Common myeloid progenitor, CD34-positive (primary cell): ENCODE data around the gene CDIP1.

ENCODE experiments used
- CTCF ChIA-PET: fragments of 350-600 bp; sonication (Branson Sonifier 250); formaldehyde crosslinking; loops from one replicate; lab custom pipeline; 2021; ENCODE audit warnings: antibody characterized with exemption; lab: Charles Lee
- POLR2A ChIA-PET: fragments of 350-600 bp; sonication (Branson Sonifier 250); formaldehyde crosslinking; loops from one replicate; lab custom pipeline; 2021; ENCODE audit warnings: antibody characterized with exemption; lab: Charles Lee
- DNase-seq, 3 donors: peaks; one replicate each; pipeline versions ENCODE4 v3.0.0 to v3.0.0-alpha.2; 2013
- H3K27ac ChIP-seq, 2 experiments: 1 replicate in 1 of 2; 2 replicates in 1 of 2; pipeline ENCODE4 v1.7.0; 2013; ENCODE audit warnings: inconsistent platforms in 2 of 2, low read length in 2 of 2, mild to moderate bottlenecking in 2 of 2, low read depth in 1 of 2, moderate library complexity in 1 of 2; ENCODE audit not compliant: severe bottlenecking in 2 of 2, insufficient read depth in 1 of 2, poor library complexity in 1 of 2
- H3K27me3 ChIP-seq, 5 experiments: replicated peaks in 2 of 5; 1 replicate in 3 of 5; 2 replicates in 2 of 5; pipeline versions ENCODE4 v1.6.1 to v1.7.0; 2013; ENCODE audit warnings: low read length in 4 of 5, mild to moderate bottlenecking in 2 of 5, moderate library complexity in 2 of 5, inconsistent platforms in 1 of 5; ENCODE audit not compliant: insufficient read depth in 5 of 5, control insufficient read depth in 4 of 5
- H3K36me3 ChIP-seq, 4 experiments: 1 replicate in 2 of 4; 2 replicates in 2 of 4; pipeline versions ENCODE4 v1.6.1 to v1.7.0; 2013; ENCODE audit warnings: low read length in 3 of 4, control low read depth in 1 of 4, mild to moderate bottlenecking in 1 of 4; ENCODE audit not compliant: control insufficient read depth in 4 of 4, insufficient read depth in 4 of 4
- H3K4me1 ChIP-seq, 4 experiments: 1 replicate in 3 of 4; 2 replicates in 1 of 4; pipeline versions ENCODE4 v1.6.1 to v1.7.1; 2013; ENCODE audit warnings: low read length in 3 of 4, mild to moderate bottlenecking in 3 of 4, control low read depth in 1 of 4, inconsistent platforms in 1 of 4, moderate library complexity in 1 of 4; ENCODE audit not compliant: control insufficient read depth in 4 of 4, insufficient read depth in 4 of 4; ENCODE audit errors: control extremely low read depth in 1 of 4
- H3K4me3 ChIP-seq, 7 experiments: 1 replicate in 4 of 7; 2 replicates in 3 of 7; pipeline versions ENCODE4 v1.5.1 to v1.7.0; 2013; ENCODE audit warnings: mild to moderate bottlenecking in 7 of 7, low read length in 6 of 7, moderate library complexity in 6 of 7, inconsistent platforms in 2 of 7, low read depth in 2 of 7, control low read depth in 1 of 7; ENCODE audit not compliant: insufficient read depth in 4 of 7, control insufficient read depth in 1 of 7; ENCODE audit errors: extremely low read depth in 1 of 7
- H3K9me3 ChIP-seq, 5 experiments: 1 replicate in 4 of 5; 2 replicates in 1 of 5; pipeline versions ENCODE4 v1.6.1 to v1.7.1; 2013; ENCODE audit warnings: low read length in 4 of 5, mild to moderate bottlenecking in 2 of 5, inconsistent platforms in 1 of 5, low read depth in 1 of 5, moderate library complexity in 1 of 5; ENCODE audit not compliant: control insufficient read depth in 4 of 5, insufficient read depth in 2 of 5; ENCODE audit errors: control extremely low read depth in 1 of 5
- WGBS: methylation state at CpG from one replicate; pipeline ENCODE4 v1.1.5; 2013; ENCODE audit not compliant: insufficient coverage; 5-methylcytosine and 5-hydroxymethylcytosine counted together

The CDIP1 gene

DNA sequence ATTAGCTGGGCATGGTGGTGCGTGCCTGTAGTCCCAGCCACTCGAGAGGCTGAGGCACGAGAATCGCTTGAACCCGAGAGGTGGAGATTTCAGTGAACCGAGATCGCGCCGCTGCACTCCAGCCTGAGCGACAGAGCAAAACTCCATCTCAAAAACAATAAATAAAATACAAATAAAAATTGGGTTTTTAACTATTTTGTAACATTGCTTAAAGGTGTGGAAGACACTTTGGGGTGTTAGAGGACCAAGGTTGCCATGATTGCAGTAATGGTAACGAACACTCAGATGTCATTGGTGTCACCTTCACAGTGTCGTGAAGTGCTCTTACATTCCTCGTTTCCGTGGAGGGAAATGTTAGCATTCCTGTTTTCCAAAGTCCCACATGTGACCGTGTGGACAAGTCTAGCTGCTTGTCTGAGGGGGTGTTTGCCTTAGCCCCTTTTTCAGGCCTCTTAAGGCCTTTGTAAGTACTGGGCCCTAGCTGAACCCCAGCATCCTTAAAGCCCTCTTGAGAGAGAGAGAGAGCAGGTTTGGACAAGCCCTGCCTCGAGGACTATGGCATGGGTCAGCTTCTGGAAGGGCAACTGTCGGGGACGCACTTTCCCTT, 26.2 kb upstream of the CDIP1 start:
- Histone ChIP-seq H3K9me3 (no peaks in the 10 kb centered on the region), H3K27me3 (no peaks in the 10 kb centered on the region), H3K36me3 (no peaks in the 10 kb centered on the region), H3K4me3 (no peak overlapping the region), H3K4me1 (no peaks in the 10 kb centered on the region), H3K27ac (no peak overlapping the region)
- 96% methylated on average over 7 of the region's 18 CpGs for WGBS
- POLR2A ChIA-PET, result no interaction called here
- CTCF ChIA-PET, result interaction anchor here (1.0 to 2.2 kb wide), 5 partner anchors 14 to 59 kb away, joined by 3 to 6 read pairs (median 3); partner anchors contain the start of gene MGRN1
- no peak for DNase-seq

DNA sequence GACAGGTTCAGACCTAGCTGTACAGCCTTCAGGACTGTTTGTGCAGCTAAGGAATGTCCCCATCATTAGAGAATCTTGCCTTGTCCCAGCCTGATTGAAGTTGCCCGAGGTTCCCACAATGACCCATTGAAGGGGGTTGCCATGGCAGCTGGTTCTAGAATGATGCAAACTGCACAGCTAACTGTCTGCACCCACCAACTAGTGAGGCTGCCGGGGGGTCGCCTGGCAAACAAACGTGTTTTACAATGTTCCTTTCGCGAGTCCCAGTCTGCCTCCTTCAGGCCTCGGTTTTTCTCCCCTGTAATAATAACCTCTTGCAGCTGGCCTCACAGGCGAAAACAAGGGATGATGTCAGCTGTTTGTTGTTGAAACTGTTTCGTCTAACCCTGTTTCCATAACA, 23.0 kb upstream of the CDIP1 start:
- CTCF ChIA-PET, result interaction anchor here (0.6 to 3.3 kb wide), 4 partner anchors 10 to 72 kb away, joined by 3 to 23 read pairs (median 7); no protein-coding TSS in a partner anchor
- POLR2A ChIA-PET, result no interaction called here
- Histone ChIP-seq H3K36me3 (no peaks in the 10 kb centered on the region), H3K27me3 (no peaks in the 10 kb centered on the region), H3K4me3 (no peak overlapping the region), H3K9me3 (no peaks in the 10 kb centered on the region), H3K4me1 (no peaks in the 10 kb centered on the region), H3K27ac (no peak overlapping the region)
- DNase-seq, result no peak
- 96% methylated on average over 8 of the region's 9 CpGs for WGBS

DNA sequence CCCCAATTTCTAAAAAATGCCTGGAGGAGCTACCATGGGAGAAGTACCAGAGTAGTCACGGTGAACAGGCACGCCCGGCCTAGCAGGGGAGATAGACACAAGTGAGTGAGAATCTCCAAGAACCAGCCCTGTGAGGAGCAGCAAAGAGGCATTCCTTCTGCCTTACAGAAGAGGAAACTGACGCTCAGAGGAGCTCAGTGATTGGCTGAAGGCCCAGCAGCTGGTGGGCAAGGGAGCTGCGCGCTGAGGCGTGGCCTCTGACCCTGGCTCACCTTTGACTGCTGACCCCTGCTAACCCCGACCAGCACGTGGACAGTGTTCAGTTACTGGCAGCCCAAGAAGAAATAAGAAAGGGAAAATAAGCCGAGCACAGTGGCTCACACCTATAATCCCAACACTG, 19.4 kb upstream of the CDIP1 start:
- 89% methylated on average over 10 of the region's 10 CpGs for WGBS
- Histone ChIP-seq H3K4me1 (no peaks in the 10 kb centered on the region), H3K9me3 (no peaks in the 10 kb centered on the region), H3K27me3 (no peaks in the 10 kb centered on the region), H3K27ac (no peak overlapping the region), H3K36me3 (no peaks in the 10 kb centered on the region), H3K4me3 (no peak overlapping the region)
- no peak for DNase-seq
- ChIA-PET CTCF (interaction anchor here (0.6 to 18.8 kb wide), 2 partner anchors 46 to 119 kb away, joined by 3 to 375 read pairs; no protein-coding TSS in a partner anchor), POLR2A (no interaction called here)

DNA sequence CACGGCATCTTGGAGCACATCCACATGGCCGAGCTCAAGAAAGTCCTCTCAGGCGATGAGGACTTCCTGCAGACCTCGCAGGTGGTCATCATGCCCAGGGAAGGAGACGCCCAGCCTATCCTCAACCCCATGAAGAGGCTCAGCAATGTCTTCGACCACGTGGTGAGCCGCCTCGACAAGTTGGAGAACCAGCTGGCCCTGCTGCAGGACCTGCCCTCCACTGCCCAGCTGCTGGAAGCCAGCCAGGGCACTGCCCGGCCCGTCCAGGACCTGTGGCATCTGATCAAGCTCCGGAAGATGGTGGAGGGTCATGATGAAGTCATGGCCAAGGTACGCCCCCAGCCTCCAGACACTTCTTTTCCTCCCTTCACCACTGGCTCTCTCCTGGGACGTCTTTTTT, 18.0 kb upstream of the CDIP1 start:
- WGBS, result 96% methylated on average over 12 of the region's 14 CpGs
- POLR2A ChIA-PET, result no interaction called here

DNA sequence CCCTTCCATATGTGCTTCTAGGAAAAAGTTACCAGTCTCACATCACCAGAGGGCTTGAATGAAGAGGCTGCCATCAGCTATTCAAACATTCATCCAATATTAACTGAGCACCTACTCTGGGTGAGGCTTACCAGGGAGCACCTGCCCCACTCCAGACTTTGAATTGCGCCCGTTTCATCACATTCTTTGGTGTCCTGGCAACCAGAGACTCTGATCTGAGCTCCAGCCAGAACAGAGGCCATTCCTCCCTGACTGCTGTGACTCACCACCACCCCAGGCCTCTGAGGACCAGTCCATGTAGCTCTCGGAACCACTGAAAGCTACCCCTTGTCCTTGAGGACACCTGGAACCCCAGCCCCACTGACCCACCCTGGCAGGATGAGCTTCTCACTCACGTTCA, 17.5 kb upstream of the CDIP1 start, which contains the start of gene C16orf96:
Gene C16orf96 (plus strand): TSS at position 229 of the 400 bp plus-strand sequence. CDS start 150 bp downstream, at position 379.
- Histone ChIP-seq H3K9me3 (no peaks in the 10 kb centered on the region), H3K4me1 (no peaks in the 10 kb centered on the region), H3K27ac (no peak within 1 kb of the TSS), H3K27me3 (no peaks in the 10 kb centered on the region), H3K36me3 (no peaks in the 10 kb centered on the region), H3K4me3 (no peak within 1 kb of the TSS)
- CTCF ChIA-PET, result interaction anchor here (1.0 to 18.8 kb wide), 7 partner anchors 10 to 55 kb away, joined by 3 to 375 read pairs (median 3); no protein-coding TSS in a partner anchor
- DNase-seq, result no peak
- WGBS, result 100% methylated on average over 2 of the region's 4 CpGs
- POLR2A ChIA-PET, result no interaction called here

More for the DNA sequence above, 18.0 kb upstream of the CDIP1 start:
- no peaks in the 10 kb centered on the region for H3K36me3 ChIP-seq
- CTCF ChIA-PET, result interaction anchor here (1.0 to 18.8 kb wide), 6 partner anchors 11 to 55 kb away, joined by 3 to 375 read pairs (median 3); no protein-coding TSS in a partner anchor
- no peak overlapping the region for H3K4me3 ChIP-seq
- no peak for DNase-seq
- H3K27ac ChIP-seq, result no peak overlapping the region
- no peaks in the 10 kb centered on the region for H3K27me3 ChIP-seq
- no peaks in the 10 kb centered on the region for H3K9me3 ChIP-seq
- H3K4me1 ChIP-seq, result no peaks in the 10 kb centered on the region

DNA sequence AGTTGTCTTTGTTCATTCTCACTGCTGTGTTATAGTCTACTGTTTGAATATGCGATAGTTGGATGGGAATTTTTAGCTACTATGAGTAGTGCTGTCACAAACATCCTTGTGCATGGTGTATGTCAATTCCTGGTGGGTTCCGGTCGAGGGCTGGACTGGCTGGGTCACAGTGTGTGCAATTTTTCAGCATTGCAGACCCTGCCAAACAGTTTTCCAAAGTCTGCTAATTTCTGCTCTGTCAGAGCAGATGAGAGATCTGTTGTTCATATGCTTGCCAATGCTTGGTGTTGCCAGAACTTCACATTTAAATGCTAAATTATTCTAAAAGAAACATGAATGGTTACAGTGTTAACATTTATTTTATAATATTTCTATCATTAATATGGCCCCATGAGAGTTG, 14.0 kb upstream of the CDIP1 start:
- no peak for DNase-seq
- H3K4me3 ChIP-seq, result no peak overlapping the region
- ChIA-PET POLR2A (no interaction called here), CTCF (interaction anchor here (1.0 to 18.8 kb wide), 7 partner anchors 10 to 52 kb away, joined by 3 to 375 read pairs (median 4); no protein-coding TSS in a partner anchor)
- peaks cover 0 to 4% (median 1%) of the 10 kb centered on the region in 4 experiments for H3K4me1 ChIP-seq
- no peak overlapping the region for H3K27ac ChIP-seq
- no peaks in the 10 kb centered on the region for H3K9me3 ChIP-seq
- WGBS, result 94% methylated on average over 2 of the region's 3 CpGs
- H3K36me3 ChIP-seq, result no peaks in the 10 kb centered on the region
- no peaks in the 10 kb centered on the region for H3K27me3 ChIP-seq

DNA sequence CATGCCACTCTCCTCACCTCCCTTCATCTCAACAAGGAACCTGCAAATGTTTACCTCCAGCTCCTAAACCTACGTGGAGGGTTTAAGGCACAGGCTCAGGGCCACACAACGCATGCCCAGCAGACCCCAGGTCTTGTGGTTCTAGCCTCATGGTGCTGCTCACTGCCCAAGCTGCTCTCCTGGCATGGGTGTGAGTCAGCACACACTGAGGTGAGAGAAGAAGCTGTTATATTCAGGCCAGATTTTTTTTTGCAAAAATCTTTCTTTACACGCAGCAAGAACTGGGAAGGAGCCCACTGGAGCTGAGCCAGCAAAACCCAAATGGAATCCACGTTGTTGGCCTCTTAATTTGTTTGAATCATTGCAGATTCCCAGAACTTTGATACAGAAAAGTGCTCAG, 12.0 kb upstream of the CDIP1 start:
- Histone ChIP-seq H3K27ac (no peak overlapping the region), H3K36me3 (no peaks in the 10 kb centered on the region), H3K9me3 (no peaks in the 10 kb centered on the region), H3K4me3 (no peak overlapping the region), H3K4me1 (peaks cover 0 to 4% (median 1%) of the 10 kb centered on the region in 4 experiments), H3K27me3 (no peaks in the 10 kb centered on the region)
- ChIA-PET POLR2A (interaction anchor here (0.7 kb wide), 1 partner anchor 25 kb away, joined by 3 read pairs; no protein-coding TSS in a partner anchor), CTCF (interaction anchor here (0.5 to 18.8 kb wide), 15 partner anchors 8 to 156 kb away, joined by 3 to 375 read pairs (median 3); no protein-coding TSS in a partner anchor)
- no peak for DNase-seq
- WGBS, result 83% methylated on average over 2 of the region's 4 CpGs
